GM21423 (cell line): Measurements from ENCODE around the gene CHD3.
"Not testable (repeated sequence)": the region's sequence is repeated elsewhere in the genome, so short reads cannot be mapped to it uniquely, and the experiment has no call there.

ENCODE experiments used
- ATAC-seq: cut with Tn5 transposase; IDR thresholded peaks from one replicate; pipeline ENCODE4 v1.9.1; 2021; ENCODE audit warnings: mild to moderate bottlenecking, moderate library complexity; ENCODE audit not compliant: unreplicated experiment

The CHD3 gene

DNA sequence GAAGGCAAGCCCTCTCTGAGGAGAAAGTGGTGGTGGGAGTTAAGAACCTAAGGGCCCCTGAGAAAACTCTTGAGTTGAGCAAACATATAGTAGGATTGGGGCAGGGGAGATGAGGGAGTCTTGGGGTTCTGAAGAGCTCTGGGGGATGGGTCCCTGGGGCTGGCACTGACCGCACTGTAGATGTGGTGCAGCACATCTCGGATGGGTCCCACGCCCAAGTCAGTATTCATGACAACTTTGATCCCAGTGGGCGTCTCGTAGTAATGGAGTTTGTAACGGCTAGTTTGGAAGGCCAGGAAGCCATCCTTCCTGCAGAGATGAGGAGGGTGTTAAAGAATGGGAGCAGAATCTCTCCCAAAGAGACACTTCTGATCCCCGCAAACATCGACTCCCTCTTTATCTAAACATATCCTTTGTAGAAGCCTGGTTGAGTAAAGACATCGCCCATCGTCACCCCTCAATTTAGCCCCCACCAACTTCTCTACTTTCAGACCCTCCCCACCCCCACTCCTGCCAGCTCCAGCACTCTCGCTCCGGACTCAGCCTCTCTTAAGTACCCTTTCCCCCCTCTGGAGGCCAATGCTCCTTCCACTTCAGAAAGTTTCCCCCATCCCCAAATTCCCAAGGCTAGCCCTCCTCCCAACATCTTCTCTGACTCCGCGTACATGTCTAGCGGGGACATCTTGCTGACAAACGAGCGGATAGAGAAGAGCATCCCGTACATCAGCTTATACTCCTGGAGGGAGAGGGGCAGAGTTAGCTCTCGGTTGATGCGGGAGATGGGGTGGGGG is 42.4 kb downstream of the CHD3 start:
- no peak for ATAC-seq

DNA sequence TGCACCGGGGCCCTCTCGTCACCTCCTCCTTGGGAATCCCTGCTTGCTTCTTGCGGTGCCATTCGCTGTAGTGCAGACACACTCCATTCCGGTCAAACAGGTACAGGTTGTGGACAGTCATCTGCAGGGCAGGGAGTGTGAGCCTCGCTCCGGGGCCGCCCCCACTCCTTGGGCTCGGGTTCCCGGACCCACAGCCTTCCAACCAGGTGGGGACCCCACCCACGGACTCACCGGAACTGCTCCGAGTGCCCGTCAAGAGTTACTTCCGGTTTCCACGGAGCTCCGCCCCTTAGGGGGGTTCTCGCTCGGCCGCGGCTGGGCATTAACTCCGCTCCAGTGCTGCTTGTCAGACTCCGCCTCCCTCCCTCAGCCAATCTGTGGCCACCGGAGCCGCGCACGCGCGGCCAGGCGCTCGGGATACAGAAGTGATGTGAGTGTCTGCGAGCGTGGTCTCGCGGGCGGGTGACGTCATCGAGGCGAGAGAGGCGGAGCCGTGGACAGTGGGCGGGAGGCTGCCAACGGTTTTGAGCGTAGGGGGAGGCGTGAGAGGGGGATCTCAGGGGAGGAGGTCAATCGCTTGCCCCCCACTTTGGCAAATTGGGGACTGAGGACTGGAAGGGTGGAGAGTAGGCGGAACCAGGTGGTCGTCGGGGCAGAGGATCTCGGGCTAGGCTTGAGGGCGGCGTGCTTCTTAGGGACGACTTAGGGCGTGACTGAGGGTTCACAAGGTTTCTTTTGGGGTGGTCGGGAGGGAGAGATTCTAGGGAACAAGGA is 43.3 kb downstream of the CHD3 start, which contains the start of the genes CNTROB and TRAPPC1:
TSS of gene CNTROB (plus strand) at position 498 of the 774 bp plus-strand sequence. CDS start 874 bp downstream, outside the sequence.
TSS of gene TRAPPC1 (minus strand) at position 238 of the 774 bp plus-strand sequence. CDS start at position 121, 117 bp downstream.
- ATAC-seq, result peak; percentile 94

DNA sequence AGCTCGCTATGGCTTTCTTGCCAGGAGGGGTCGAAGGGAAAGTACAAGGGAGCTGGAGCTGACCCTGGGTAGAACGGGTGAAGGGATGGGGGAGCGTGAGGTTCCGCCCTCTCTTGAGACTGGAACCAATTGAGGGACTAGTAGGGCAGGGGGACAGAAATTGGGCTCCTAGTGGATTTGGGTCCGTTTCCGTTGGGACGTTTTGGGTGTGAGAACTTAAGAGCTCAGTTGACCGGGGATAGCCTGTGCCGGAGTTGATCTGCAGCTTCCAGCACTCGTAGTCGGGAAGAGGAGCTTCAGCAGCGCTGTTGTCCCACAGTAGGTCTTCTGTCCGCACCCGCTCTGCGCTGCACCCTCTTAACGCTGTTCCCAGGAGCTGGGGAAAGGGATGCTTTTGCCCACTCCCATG is 43.9 kb downstream of the CHD3 start:
- peak; percentile 1 for ATAC-seq

DNA sequence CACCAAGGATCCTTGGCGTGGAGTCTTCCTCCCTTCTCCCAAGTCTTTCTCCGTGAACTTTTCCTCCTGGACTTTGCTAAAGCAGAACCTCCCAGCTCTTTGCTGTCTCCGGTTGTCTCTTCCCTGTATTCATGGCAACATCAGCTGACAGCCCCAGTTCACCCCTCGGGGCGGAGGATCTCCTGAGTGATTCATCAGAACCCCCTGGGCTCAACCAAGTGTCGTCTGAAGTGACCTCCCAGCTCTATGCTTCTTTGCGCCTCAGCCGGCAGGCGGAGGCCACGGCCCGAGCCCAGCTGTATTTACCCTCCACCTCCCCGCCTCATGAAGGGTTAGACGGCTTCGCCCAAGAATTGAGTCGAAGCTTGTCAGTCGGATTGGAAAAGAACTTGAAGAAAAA is 44.4 kb downstream of the CHD3 start:
- ATAC-seq, result no peak

DNA sequence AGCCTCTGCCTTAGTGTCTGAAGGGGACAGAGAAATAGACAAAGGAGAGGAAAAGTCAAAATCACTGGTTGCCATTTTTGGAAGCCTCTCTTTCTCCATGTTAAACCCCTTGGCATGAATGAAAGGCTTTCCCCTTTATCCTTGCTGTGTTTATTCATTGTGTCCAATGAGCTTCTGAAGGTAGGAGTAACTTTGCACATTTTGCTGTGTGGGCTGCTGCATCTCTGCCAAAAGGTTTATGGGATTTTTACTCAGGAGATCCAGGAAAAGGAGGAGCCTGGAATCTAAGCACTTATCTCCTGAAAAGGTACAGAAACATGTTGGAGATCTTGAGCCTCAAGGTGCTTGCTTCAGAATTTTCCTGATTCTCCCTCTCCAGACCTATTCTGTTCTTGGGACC is 47.3 kb downstream of the CHD3 start:
- no peak for ATAC-seq

DNA sequence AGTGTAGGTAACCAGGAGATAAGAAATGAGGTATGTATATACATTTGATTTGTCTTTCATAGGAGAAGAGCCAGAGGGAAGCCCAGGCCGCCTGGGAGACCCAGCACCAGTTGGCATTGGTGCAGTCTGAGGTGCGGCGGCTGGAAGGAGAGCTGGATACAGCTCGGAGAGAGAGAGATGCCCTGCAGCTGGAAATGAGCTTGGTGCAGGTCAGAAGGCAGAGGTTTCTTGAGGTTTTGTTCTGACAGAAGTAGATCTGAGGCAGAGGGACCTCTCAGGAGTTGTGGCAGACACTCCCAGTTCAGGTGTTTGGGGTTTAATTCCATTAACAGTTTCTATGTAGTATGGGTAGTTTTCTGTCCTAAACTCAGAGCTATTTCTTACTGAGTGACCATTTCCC is 51.4 kb downstream of the CHD3 start:
- ATAC-seq, result no peak

DNA sequence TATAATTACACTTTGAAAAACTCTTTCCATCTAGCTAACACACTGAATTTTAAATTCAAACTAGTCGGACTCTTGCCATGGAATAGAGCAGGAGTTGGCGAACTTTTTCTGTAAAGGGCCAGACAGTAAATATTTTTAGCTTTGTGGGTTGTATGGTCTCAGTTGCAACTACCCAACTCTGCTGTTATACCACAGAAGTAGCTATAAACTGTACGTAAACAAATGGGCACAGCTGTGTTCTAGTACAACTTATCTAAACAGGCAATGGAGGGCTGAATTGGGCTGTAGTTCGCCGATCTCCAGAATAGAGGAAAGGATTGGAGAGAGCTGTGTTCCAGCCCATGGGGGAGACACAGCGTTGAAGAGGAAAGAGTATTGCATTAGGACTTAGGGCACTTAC is 52.2 kb downstream of the CHD3 start:
- ATAC-seq, result no peak

DNA sequence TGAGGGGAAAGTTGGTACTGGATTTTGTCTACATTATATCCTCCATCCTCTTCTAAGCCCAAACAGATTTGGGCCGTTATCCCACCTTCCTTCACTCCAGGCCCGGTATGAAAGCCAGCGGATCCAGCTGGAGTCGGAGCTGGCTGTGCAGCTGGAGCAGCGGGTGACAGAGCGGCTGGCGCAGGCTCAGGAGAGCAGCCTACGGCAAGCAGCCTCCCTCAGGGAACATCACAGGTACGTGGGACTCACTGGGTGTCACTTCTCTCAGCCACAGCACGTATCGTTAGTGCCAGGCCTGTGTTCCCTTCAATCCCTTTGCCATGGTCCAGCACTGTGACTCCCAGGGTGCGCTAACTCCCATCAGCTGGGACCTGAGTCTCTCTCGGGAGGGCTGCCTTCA is 54.7 kb downstream of the CHD3 start:
- ATAC-seq, result no peak

DNA sequence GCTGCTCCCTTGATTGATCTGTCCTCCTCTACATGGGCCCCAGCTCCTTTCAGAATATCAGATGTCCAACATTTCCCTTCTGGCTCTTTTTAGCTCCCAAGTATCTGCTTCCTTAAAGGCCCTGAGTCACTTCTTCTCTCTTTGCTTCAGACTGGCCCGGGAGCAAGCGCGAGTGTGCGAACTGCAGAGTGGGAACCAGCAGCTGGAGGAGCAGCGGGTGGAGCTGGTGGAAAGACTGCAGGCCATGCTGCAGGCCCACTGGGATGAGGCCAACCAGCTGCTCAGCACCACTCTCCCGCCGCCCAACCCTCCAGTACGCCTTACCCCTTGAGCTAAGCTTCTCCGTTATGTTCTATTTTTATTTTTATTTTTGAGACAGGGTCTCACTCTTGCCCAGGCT is 55.7 kb downstream of the CHD3 start:
- no peak for ATAC-seq

DNA sequence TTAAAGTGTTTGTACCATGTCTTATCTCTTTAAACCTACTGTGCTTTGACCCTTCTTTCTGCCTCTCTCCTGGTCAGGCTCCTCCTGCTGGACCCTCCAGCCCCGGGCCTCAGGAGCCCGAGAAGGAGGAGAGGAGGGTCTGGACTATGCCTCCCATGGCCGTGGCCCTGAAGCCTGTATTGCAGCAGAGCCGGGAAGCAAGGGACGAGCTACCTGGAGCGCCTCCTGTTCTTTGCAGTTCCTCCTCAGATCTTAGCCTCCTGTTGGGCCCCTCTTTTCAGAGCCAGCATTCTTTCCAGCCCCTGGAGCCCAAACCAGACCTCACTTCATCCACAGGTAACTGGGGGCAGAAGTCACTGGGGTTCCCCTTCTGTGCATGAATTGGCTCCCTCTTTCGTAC is 57.1 kb downstream of the CHD3 start:
- no peak for ATAC-seq

DNA sequence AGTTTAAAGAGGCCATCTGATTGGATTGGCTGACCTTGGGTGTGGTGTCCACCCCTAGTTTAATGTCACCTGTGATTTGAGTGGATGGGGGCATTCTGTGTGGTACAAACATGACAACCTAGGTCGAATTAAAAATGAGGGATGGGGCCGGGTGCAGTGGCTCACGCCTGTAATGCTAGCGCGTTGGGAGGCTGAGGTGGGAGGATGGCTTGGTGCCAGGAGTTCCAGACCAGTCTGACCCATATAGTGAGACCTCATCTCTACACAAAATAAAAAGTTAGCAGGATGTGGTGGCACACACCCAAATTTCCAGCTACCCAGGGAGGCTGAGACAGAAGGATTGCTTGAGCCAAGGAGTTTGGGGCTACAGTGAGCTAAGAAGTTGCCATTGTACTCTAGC is 57.9 kb downstream of the CHD3 start:
- no peak for ATAC-seq

DNA sequence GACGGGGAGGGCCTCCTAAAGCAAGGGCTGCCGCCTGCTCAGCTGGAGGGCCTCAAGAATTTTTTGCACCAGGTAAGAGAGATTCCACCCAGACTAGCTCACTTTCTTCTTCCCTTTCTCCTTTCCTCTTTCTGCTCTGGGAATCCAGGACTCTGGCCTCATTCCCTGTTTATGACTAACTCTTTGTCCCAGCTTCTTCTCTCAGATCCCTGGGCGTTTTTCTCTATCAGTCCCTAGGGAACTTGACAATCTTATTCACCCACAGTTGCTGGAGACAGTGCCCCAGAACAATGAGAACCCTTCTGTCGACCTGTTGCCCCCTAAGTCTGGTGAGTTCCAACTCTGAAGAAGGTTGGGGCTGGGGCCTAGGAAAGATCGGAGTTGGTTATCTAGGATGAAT is 59.1 kb downstream of the CHD3 start:
- ATAC-seq, result no peak

DNA sequence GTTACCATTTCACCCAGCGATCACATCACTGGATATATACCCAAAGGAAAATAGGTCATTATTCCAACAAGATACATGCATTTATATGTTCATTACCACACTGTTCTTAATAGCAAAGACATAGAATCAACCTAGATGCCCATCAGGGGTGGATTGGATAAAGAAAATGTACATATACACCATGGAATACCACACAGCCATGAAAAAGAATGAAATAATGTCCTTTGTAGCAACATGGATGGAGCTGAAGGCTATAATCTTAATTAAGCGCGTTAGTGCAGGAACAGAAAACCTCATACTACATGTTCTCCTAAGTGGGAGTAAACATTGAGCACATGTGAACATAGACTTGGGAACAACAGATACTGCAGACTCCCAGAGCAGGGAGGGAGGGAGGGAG is 62.0 kb downstream of the CHD3 start:
- no peak for ATAC-seq

DNA sequence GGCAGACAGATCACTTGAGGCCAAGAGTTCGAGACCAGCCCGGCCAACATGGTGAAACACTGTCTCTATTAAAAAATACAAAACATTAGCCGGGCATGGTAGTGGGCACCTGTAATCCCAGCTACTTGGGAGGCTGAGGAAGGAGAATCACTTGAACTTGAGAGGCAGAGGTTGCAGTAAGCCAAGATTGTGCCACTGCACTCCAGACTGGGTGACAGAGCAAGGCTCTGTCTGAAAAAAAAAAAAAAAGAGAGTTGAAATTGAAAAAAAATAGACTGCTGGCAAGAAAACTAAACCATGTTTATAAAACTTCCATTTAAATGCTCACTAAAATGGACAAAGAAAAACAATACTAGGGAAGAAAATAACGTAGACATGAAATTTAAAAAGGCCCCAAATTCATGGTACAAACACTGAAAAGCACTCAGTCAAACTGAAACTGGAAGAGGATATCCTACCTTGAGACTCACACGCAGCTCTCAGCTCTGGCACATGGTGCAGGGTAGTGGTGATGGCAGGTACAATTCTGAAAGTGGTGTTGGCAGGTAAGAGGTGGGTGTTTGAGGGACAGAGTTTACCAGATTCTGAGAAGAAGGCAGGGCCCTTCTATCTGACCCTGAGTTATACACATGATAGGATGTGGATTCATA is 62.7 kb downstream of the CHD3 start:
- ATAC-seq, result no peak

DNA sequence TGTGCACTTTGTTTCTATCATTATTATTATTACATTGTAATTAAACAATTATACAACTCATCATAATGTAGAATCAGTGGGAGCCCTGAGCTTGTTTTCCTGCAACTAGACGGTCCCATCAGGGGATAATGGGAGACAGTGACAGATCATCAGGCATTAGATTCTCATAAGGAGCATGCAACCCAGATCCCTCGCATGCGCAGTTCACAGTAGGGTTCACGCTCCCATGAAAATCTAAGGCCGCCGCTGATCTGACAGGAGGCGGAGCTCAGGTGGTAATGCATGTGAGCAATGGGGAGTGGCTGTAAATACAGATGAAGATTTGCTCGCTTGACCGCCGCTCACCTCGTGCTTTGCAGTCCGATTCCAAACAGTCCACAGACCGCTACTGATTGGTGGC is 64.7 kb downstream of the CHD3 start:
- ATAC-seq, result not testable (repeated sequence)

DNA sequence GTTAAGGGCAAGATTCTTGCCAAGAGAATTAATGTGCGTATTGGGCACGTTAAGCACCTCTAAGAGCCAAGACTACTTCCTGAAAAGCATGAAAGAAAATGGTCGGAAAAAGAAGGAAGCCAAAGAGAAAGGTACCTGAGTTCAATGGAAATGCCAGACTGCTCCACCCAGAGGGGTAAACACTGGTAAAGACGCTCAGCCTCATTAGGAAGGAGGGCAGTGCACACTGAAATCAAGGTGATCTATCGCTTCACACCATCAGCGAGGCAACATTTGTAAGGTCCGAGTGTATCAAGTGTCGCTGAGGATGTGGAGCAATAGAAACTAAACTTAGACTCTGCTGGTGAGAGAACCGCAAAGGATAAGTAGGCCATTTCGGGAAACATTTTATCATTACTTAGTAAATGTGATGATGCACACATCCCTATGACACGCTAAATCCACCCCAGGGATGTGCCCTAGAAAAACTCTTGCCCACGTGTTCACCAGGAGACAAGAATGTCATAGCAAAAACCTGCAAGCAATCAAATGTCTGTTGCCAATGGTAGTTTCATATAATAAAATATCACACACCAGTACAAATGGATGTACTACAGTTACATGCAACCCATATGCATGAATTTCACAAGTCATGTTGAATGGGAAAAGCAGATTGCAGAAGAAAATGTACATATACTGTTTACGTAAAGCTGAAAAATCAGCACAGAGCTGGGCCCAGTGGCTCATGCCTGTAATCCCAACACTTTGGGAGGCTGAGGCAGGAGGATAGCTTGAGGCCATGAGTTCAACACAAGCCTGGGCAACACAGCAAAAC is 67.0 kb downstream of the CHD3 start:
- ATAC-seq, result no peak

DNA sequence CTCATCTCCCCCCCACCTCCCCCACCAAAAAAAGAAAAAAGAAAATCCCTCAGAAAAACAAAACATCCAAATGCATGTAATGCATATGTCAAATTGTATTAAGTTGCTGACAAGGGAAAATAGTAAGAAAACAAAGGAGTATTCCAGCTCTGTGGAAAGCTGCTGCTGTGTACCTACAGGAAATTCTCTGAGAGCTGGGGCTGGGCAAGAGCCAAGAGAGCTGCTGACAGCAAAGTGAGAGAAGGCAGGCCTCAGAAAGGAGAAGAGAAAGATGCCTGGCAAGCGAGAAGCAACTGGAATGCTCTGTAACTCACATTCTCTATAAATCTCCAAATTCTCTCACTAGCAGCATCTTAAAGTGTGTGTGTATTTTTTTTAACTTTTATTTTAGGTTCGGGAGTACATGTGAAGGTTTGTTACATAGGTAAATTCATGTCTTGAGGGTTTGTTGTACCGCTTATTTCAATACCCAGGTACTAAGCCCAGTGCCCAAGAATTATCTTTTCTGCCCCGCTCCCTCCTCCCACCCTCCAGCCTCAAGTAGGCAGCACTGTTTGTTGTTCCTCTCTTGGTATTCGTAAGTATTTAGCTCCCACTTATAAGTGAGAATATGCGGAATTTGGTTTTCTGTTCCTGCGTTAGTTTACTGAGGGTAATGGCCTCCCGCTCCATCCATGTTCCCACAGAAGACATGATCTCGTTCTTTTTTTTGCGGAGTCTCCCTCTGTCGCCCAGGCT is 67.8 kb downstream of the CHD3 start:
- no peak for ATAC-seq

DNA sequence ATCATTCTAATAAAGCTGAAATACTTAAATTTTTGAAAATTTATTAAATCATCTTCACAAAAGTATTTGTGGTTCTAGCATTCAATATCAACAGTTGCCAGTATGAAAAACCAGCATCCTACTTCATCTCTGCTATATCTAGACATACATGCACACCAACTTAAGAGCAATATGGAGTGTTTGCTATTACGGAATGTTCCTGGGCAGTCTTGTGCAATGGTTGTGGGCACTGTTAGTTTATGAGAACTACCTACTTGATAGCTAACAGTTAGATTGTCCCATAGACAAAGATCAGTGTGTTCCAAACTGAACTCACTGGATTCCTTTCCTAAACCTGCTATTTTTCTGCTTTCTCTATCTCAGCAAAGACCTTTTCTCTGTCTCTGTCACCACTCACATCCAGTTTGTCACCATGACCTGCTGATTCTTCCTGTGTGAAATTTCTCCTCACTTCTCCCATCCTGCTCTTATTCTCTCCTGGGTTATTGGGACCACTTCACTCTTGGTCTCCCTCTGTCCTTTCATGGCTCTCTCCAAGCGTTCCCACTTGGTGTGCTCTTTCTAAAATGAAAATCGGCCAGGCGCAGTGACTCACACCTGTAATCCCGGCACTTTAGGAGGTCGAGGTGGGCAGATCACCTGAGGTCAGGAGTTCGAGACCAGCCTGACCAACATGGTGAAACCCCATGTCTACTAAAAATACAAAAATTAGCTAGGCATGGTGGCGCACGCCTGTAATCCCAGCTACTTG is 71.1 kb downstream of the CHD3 start:
- ATAC-seq, result no peak

DNA sequence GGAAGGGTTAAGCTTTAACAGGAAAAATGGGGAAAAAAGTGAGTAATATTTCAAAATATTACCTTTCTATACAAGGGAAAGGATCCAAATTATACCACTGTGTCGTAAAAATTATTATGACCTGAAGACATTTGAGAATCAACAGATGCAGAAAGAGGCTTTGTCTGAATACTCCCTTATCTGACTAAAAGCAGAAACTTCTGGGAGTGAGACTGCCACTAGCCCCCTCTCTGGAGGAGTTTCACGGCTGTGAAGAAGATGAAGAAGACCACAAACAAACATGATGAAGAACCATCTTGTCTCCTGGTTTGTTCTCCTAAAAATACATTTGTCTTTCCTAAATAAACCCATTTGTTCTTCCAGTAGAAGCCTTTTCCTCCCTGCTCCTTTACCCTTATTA is 72.8 kb downstream of the CHD3 start:
- no peak for ATAC-seq
